Mucosa of rectum (tissue), 2 donors: Measurements from ENCODE around the gene PLB1.
A peak's percentile ranks its signal among the peaks of the same experiment; 100 is the strongest.

Experiments
- H3K27ac ChIP-seq, 2 donors: one replicate each; pipeline ENCODE4 v1.7.0; 2013; ENCODE audit warnings: inconsistent platforms in 2 of 2, low read depth in 2 of 2, low read length in 2 of 2
- H3K27me3 ChIP-seq, 2 donors: one replicate each; pipeline ENCODE4 v1.7.0; 2013; ENCODE audit warnings: low read length in 2 of 2; ENCODE audit not compliant: control insufficient read depth in 2 of 2, insufficient read depth in 2 of 2
- H3K36me3 ChIP-seq, 2 donors: one replicate each; pipeline ENCODE4 v1.7.0; 2013; ENCODE audit warnings: low read length in 2 of 2; ENCODE audit not compliant: control insufficient read depth in 2 of 2, insufficient read depth in 2 of 2
- H3K4me1 ChIP-seq, 2 donors: one replicate each; pipeline ENCODE4 v1.7.0; 2013; ENCODE audit warnings: low read length in 2 of 2, mild to moderate bottlenecking in 1 of 2; ENCODE audit not compliant: control insufficient read depth in 2 of 2, insufficient read depth in 2 of 2
- H3K4me3 ChIP-seq, 2 donors: one replicate each; pipeline ENCODE4 v1.7.0; 2013; ENCODE audit warnings: low read length in 2 of 2
- H3K9ac ChIP-seq, 2 donors: one replicate each; pipeline ENCODE4 v1.7.0; 2013; ENCODE audit warnings: low read length in 2 of 2, low read depth in 1 of 2, mild to moderate bottlenecking in 1 of 2
- H3K9me3 ChIP-seq, 2 donors: one replicate each; pipeline ENCODE4 v1.7.0; 2013; ENCODE audit warnings: low read length in 2 of 2; ENCODE audit not compliant: control insufficient read depth in 2 of 2
- donor health status: healthy.
- donor health status: Normal muscosa, but diverticular disease.

PLB1 gene

GRCh38 chr2:28582595-28582994 is 86.7 kb downstream of the PLB1 start:
- Histone ChIP-seq H3K9ac (no peak overlapping the region), H3K4me3 (no peak overlapping the region), H3K27ac (no peak overlapping the region), H3K36me3 (no peaks in the 10 kb centered on the region), H3K9me3 (no peaks in the 10 kb centered on the region), H3K4me1 (peaks cover 2 to 3% of the 10 kb centered on the region in 2 donors), H3K27me3 (no peaks in the 10 kb centered on the region)

GRCh38 chr2:28583899-28584553 is 88.2 kb downstream of the PLB1 start:
- H3K36me3 ChIP-seq = no peaks in the 10 kb centered on the region
- H3K27me3 ChIP-seq = no peaks in the 10 kb centered on the region
- H3K27ac ChIP-seq = peak overlapping the region; percentile 43
- H3K4me1 ChIP-seq = peaks cover 2 to 3% of the 10 kb centered on the region in 2 donors
- no peak overlapping the region for H3K9ac ChIP-seq
- H3K9me3 ChIP-seq = no peaks in the 10 kb centered on the region
- H3K4me3 ChIP-seq = no peak overlapping the region

- Histone ChIP-seq H3K9ac (no peak overlapping the region), H3K27ac (no peak overlapping the region), H3K27me3 (no peaks in the 10 kb centered on the region), H3K9me3 (no peaks in the 10 kb centered on the region), H3K36me3 (no peaks in the 10 kb centered on the region), H3K4me3 (no peak overlapping the region), H3K4me1 (peaks cover 2 to 3% of the 10 kb centered on the region in 2 donors)
These were observed 91.0 kb downstream of the PLB1 start for GRCh38 chr2:28586867-28587266.

GRCh38 chr2:28587526-28588291 is 91.8 kb downstream of the PLB1 start:
- Histone ChIP-seq H3K27ac (no peak overlapping the region), H3K27me3 (no peaks in the 10 kb centered on the region), H3K4me1 (peaks cover 2 to 3% of the 10 kb centered on the region in 2 donors), H3K9ac (no peak overlapping the region), H3K9me3 (no peaks in the 10 kb centered on the region), H3K36me3 (no peaks in the 10 kb centered on the region), H3K4me3 (no peak overlapping the region)

GRCh38 chr2:28588292-28588670 is 92.4 kb downstream of the PLB1 start:
- Histone ChIP-seq H3K27me3 (no peaks in the 10 kb centered on the region), H3K4me3 (no peak overlapping the region), H3K36me3 (no peaks in the 10 kb centered on the region), H3K9me3 (no peaks in the 10 kb centered on the region), H3K27ac (no peak overlapping the region), H3K9ac (no peak overlapping the region), H3K4me1 (peaks cover 4 to 5% of the 10 kb centered on the region in 2 donors)

GRCh38 chr2:28589746-28590463 is 94.0 kb downstream of the PLB1 start:
- Histone ChIP-seq H3K36me3 (no peaks in the 10 kb centered on the region), H3K27me3 (no peaks in the 10 kb centered on the region), H3K9me3 (no peaks in the 10 kb centered on the region), H3K27ac (no peak overlapping the region), H3K9ac (no peak overlapping the region), H3K4me1 (peaks cover 14 to 18% of the 10 kb centered on the region in 2 donors), H3K4me3 (no peak overlapping the region)

GRCh38 chr2:28590496-28591301 is 94.8 kb downstream of the PLB1 start:
- Histone ChIP-seq H3K27me3 (no peaks in the 10 kb centered on the region), H3K4me3 (no peak overlapping the region), H3K4me1 (peaks cover 14 to 19% of the 10 kb centered on the region in 2 donors), H3K36me3 (no peaks in the 10 kb centered on the region), H3K27ac (no peak overlapping the region), H3K9ac (no peak overlapping the region), H3K9me3 (no peaks in the 10 kb centered on the region)

GRCh38 chr2:28591711-28592335 is 96.0 kb downstream of the PLB1 start:
- Histone ChIP-seq H3K9ac (no peak overlapping the region), H3K36me3 (no peaks in the 10 kb centered on the region), H3K4me3 (no peak overlapping the region), H3K9me3 (no peaks in the 10 kb centered on the region), H3K27ac (no peak overlapping the region), H3K27me3 (no peaks in the 10 kb centered on the region), H3K4me1 (peaks cover 14 to 19% of the 10 kb centered on the region in 2 donors)

- H3K9me3 ChIP-seq = no peaks in the 10 kb centered on the region
- H3K27ac ChIP-seq = no peak overlapping the region
- H3K36me3 ChIP-seq = no peaks in the 10 kb centered on the region
- no peaks in the 10 kb centered on the region for H3K27me3 ChIP-seq
- H3K4me3 ChIP-seq = no peak overlapping the region
- H3K4me1 ChIP-seq = peaks cover 14 to 19% of the 10 kb centered on the region in 2 donors
- no peak overlapping the region for H3K9ac ChIP-seq
These were observed 96.6 kb downstream of the PLB1 start for GRCh38 chr2:28592481-28592880.
